Effector CD4-positive, alpha-beta T cell (primary cell): Measurements from ENCODE around the gene ST3GAL4.
A peak's percentile ranks its signal among the peaks of the same experiment; 100 is the strongest.

Experiments
- DNase-seq: peaks from one replicate; pipeline ENCODE4 v3.0.0-alpha.2; 2020

ST3GAL4 gene

GRCh38 chr11:126410649-126411048, 55.2 kb downstream of the ST3GAL4 start:
- DNase-seq = no peak

- DNase-seq = no peak
These were observed 56.5 kb downstream of the ST3GAL4 start for GRCh38 chr11:126411971-126412381.

DNA sequence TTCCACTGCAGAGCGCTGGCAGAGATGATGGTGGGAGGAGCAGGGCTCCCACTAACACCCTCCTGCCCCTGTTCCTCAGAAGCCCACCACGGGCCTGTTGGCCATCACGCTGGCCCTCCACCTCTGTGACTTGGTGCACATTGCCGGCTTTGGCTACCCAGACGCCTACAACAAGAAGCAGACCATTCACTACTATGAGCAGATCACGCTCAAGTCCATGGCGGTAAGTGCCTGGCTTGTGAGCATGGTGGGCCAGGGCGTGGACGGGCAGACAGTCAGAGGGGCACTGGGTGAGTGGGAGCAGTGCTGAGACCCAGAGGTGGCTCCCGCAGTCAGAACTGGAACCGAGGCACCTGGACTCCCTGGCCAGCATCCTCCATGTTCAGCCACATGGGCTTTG, 57.9 kb downstream of the ST3GAL4 start:
- DNase-seq = no peak

GRCh38 chr11:126413843-126414405, 58.4 kb downstream of the ST3GAL4 start:
- DNase-seq = no peak

GRCh38 chr11:126414615-126415014, 59.1 kb downstream of the ST3GAL4 start:
- no peak for DNase-seq

DNA sequence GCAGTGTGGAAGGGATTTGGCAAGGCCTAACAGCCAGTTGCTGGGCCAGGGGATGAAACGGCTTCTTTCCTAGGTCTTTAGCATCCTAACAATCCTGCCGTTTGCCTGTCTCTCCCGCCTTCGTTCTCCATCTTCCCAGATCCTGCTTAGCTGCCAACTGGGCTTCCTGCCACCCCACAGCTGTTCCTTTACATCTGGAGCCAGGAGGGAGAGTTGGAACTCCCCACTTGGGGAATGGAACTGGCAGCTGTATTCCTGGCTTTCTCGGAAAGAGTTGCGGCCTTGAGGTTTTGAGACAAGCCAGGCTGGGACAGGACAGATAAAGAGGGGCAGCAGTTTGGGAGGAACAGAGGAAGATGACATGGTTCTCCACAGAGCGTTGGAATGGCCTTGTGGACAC, 59.6 kb downstream of the ST3GAL4 start:
- DNase-seq = no peak

DNA sequence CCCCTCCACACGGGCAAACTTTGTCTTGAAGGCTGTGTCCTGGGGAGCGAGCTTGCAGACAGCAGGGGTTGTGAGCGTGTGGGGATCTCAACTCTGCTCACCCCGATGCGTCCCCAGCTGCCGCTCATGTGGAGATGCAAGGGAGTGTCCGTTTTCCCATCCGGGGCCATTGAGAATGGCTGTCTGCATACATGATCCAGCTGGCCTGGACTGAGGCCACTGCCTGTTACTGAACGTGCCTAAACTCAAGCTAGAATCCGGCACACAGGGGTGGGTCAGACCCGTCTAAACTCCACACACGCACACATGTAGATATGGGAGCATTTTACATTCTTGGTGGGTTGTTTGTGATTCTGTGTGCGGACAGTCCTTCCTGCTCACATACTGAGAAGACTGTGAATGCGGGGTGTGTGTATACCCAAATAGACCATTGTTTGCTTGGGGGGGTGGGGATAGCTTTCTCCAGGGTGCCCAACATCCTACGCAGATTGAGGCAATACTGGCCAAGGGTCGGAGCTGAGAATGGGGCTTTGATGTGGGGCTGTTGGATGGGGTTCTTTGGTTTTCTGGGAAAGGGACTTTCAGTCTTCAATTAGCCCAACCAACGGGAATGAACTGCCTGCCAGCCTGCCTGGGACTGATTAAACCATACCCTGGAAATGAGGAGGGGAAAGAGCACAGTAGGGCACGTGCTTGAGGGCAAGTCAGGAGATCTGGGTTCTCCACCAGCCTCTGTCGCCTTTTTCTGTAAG, 60.4 kb downstream of the ST3GAL4 start:
- no peak for DNase-seq

GRCh38 chr11:126416542-126417090, 61.1 kb downstream of the ST3GAL4 start:
- DNase-seq = peak; percentile 24

DNA sequence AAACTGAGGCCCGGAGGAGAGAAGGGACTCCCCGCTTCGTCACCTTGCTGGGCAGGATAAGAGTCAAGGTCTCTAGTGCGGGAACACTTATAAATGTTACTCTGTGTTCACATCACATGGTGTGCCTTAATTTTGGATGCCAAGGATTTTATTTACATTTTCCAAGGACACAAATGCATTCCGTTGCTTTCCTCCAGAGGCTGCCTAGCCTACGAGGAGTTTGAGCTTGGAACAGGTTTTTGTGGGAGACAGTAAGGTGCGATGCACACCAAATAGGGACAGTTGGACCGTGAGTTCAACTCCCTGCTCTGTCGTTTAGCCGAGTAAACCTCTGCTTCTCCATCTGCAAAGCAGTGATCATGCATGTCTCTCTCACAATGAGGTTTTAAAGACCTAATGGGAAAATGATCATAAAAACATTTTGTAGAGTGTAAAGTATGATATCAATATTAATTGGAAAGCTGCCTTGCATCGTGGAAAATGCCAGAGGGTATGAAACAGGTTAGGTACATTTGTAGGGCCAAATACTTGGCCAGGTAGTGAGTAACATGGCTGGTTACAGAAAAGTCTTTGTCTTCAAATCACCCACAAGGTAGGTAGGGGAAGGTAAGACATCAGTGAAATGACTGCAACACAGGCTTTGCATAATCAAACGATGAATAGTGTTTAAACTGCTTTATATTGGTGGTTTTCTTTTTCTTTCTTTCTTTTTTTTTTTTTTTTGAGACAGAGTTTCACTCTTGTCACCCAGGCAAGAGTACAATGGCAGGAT, 61.8 kb downstream of the ST3GAL4 start:
- DNase-seq = no peak

DNA sequence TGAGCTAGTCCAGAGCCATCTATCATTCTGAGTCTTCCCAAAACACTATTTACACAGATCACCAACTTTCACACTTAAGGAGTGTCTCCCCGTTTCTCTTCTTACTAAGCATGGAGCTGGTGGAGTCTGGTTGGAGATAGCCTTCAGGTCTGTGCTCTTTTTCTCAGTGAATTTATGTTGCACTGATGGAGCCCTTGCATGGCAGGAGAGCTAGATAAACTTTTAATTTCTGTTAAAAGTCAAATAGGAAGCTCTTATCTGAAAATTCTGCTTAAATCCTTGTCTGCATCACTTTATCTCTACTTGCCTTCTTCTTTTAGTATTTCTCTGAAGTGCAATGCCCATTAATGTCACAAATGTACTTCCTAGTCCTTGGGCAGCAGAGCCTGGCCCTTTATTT, 63.4 kb downstream of the ST3GAL4 start:
- DNase-seq = no peak

DNA sequence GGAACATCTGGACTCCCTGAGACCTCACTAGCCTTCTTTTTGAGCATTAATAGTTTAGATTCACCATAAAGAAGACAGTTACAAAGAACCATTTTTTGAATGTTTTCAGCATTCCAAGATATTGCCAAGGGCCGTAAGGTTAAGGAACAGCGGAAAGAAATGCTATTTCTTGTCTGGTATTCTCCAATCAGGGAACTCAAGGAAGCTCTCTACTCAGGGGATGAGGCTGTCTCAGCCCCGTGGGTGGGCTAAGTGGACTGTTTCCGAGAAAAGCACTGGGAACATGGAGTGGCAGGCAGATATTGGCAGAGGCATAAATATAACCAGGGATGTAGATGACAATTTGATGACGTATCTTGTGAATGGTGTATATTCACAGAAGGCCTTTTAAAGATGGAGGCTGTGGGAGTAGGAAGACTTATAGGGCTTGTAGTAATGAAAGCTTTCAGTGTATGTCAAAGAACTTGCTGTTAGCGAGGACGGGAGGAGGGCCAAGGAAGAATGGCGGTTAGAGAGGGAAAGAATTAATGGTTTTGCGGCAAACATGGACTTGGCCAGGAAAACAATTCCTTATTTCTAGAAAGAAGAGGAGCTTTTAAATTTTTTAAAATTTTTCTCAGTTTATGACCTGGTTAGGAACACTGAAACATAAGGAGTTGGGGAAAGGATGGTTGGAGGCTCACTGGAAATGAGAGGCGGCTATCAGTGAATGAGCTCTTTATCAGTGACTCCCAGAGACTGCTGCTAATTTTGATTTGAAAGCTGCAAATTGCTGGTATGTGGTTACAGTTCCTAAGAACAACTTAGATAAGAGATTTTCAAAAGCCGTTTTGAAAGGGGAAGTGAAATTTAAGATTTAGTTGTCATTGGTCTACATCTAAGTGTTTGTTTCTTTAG, 64.6 kb downstream of the ST3GAL4 start:
- no peak for DNase-seq

GRCh38 chr11:126420698-126421256, 65.3 kb downstream of the ST3GAL4 start:
- no peak for DNase-seq

- DNase-seq = no peak
These were observed 65.8 kb downstream of the ST3GAL4 start for GRCh38 chr11:126421271-126421671.

DNA sequence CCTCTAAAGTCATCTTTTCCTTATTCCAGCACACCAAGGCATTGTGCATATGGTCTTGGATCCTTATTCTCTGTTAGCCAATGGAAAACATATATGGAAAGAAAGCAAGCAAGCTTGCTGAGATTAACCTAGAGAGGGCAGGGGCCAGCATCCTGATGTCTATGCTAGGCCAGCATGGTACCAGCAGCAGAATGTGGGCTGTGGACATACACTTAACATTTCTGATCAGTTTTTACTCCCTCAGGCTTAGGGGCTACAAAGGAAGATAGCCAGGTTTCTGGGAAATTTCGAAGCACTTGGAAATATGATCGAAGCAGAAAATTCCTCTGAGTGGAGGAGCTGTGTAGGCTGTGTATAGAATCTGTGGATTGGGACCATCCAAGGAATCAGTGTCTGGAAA, 67.0 kb downstream of the ST3GAL4 start:
- DNase-seq = no peak

DNA sequence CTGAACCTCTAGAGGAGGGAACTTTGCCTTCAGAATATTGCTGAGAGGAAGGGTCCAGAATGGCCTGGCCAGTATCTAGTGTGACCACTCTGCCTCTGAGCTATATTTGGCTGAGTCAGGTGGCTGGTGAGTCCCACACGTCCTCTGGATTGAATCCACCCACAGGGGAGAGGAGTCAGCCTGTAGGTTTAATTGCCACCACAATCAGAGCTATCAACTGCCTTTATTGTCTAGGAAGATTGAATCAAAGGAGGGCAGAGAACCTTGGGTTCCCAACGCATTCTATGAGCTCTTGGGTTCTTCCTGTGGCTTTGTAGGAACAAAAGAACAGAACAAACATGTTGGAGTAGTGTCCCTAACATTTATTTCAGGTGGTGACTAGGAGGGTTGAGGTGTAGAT, 67.7 kb downstream of the ST3GAL4 start:
- DNase-seq = no peak

- DNase-seq = no peak
These were observed 68.3 kb downstream of the ST3GAL4 start for GRCh38 chr11:126423743-126424142.

GRCh38 chr11:126424471-126425039, 69.1 kb downstream of the ST3GAL4 start:
- no peak for DNase-seq

- DNase-seq = no peak
These were observed 70.6 kb downstream of the ST3GAL4 start for GRCh38 chr11:126426106-126426505.

DNA sequence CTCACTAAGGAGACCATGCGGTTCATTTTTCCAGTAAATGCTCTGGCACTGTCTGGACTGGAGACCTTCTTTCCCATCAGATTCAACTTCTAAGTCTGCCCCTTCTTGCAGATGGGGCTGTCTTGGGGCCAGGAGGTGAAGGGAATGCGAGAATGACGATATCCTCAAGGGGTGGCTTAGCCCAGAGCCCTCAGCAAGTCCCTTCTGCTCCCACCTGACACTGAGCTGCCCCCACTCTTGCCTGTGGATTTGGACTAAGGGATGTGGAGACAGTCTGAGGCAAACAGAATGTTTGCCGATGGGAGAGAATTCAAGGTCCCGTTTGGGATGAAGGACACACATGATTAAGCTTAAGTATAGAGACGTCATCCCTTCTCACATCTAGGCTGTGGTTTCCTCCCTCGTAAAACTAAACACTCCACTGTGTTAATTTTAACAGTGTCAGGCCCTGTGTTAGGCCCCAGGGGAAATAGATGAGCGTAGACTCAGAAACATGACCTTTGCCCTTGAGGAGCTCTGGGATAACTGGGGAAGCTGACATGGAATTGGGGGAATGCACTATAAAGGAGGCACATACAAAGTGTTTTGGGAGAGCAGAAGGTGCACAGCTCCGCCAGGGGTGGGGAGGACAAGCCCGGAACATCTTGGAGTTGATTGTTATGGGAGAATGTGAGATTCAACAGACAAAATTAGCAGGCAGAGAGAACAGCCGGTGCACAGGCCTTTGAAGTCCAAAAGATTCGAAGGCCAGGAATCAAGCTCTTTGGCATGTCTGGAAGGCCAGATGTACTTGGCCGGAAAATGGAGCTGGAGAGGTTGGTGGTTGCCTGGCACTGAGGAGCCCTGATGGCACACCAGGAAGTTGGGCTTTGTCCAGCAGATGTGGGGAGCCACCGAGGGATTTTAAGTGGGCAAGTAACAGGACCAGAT, 71.6 kb downstream of the ST3GAL4 start:
- DNase-seq = no peak

DNA sequence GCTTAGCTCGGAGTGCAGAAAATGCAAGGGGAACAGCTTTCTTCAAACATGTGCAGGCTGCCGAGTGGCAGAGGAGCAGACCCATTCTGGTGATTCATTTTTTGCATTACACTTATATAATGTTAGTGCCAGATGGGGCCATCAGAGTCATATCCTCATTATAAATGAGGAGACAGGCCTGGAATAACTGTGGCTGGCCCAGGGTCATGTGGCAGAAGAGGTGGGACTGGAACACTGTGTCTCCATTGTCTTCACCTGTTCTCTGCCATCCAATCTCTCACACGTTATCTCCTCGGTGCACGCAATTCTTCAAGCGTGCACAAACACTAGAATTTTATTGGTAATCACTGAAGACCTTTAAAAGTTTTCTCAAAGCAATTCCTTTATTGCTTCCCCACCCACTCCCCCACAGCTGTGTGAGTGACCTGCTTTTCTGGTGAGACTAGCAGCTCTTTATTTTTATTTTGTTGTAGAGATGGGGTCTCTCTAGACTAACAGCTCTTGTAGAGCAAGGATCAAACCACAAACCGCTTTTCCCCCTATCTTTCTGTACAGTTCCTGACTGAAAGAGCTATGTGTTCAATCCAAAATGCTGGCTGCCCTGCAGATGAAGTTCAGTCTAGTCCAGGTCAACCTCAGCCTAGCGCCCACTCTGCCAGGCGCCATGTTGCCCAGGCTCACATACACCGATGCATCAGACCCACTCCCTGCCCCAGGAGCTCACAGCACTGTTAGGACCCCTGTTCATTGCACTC, 75.3 kb downstream of the ST3GAL4 start:
- no peak for DNase-seq
